ENCODE results near the gene PLA2G2D. TPM values are rescaled to one million over a fixed set of nuclear protein-coding genes. Genes with fewer than 3 reads are reported as not detected.

Gene PLA2G2D
- total RNA-seq, 1 experiment from 2014 or later: not detected

- H2BK12ac ChIP-seq (ENCODE audit: insufficient read length, low read depth, low read length): no peak overlapping the region
- no peak overlapping the region for H2AK5ac ChIP-seq (ENCODE audit: insufficient read length, low read length)
- H4K20me1 ChIP-seq (ENCODE audit: control insufficient read depth, insufficient read depth, insufficient read length): no peaks in the 10 kb centered on the region
- H3K27ac Mint-ChIP-seq: no peak overlapping the region
- H3K4me1 Mint-ChIP-seq: peaks cover 13 to 35% of the 10 kb centered on the region in 2 experiments
- H3K9me3 Mint-ChIP-seq: no peaks in the 10 kb centered on the region
- no peak overlapping the region for H4K5ac ChIP-seq (ENCODE audit: insufficient read length, low read depth, low read length)
- no peak overlapping the region; the same call in 1 of the 2 replicates for H3K14ac ChIP-seq (ENCODE audit: insufficient read depth, low read length)
- H4K8ac ChIP-seq (replicated peaks; ENCODE audit: insufficient read length, low read depth, low read length): no peak overlapping the region
- peak; percentile 89 for DNase-seq
- H3K79me1 ChIP-seq (ENCODE audit: insufficient read depth, low read depth, low read length, poor library complexity, severe bottlenecking): no peaks in the 10 kb centered on the region
- no peaks in the 10 kb centered on the region for H3K27me3 ChIP-seq (ENCODE audit: insufficient read depth, low read length)
- TF ChIP-seq CTCF (conservative IDR thresholded peaks at IDR 0.05): peak; percentile 94
- no CpG with 5 or more reads among the region's 29 CpGs for WGBS (ENCODE audit: extremely low coverage, insufficient read length, low lambda C conversion rate)
- no peak overlapping the region for H2BK120ac ChIP-seq (ENCODE audit: low read depth, low read length, poor library complexity, severe bottlenecking)
- H4K91ac ChIP-seq (ENCODE audit: insufficient read length, low read depth, low read length): no peak overlapping the region
- no peak overlapping the region for H3K9ac ChIP-seq (ENCODE audit: extremely low read depth, insufficient read length, low read length)
- no peak overlapping the region for H2AFZ ChIP-seq (ENCODE audit: low read length)
- no peaks in the 10 kb centered on the region for H3K79me2 ChIP-seq (ENCODE audit: insufficient read depth, low read length)
- no peak overlapping the region for H3K4ac ChIP-seq (ENCODE audit: low read depth, low read length)
- no peak overlapping the region for H3K56ac ChIP-seq (ENCODE audit: insufficient read length, low read depth, low read length)
- no peak overlapping the region for H3T11ph ChIP-seq (ENCODE audit: low read length)
- H3K23ac ChIP-seq (ENCODE audit: insufficient read length, low read depth, low read length): no peak overlapping the region
- H2BK20ac ChIP-seq (ENCODE audit: low read depth, low read length, poor library complexity, severe bottlenecking): no peak overlapping the region
- no peak overlapping the region for H3K27ac ChIP-seq (ENCODE audit: insufficient read length, low read depth, low read length)
- peaks cover 9% of the 10 kb centered on the region for H3K23me2 ChIP-seq (ENCODE audit: insufficient read length, low read depth, low read length, poor library complexity, severe bottlenecking)
- H3K9me3 ChIP-seq (ENCODE audit: control insufficient read depth, low read depth, low read length): no peaks in the 10 kb centered on the region
- no peaks in the 10 kb centered on the region for H3K36me3 Mint-ChIP-seq (ENCODE audit: insufficient read depth in 1 of 3, low read depth in 3 of 3)
- no peak overlapping the region for H2BK5ac ChIP-seq (ENCODE audit: insufficient read length, low read length)
- no peak overlapping the region for H2BK15ac ChIP-seq (ENCODE audit: low read depth, low read length)
- no peaks in the 10 kb centered on the region for H3K4me1 ChIP-seq (ENCODE audit: insufficient read depth, low read length)
- H3K18ac ChIP-seq (ENCODE audit: insufficient read length, low read depth, low read length): peak overlapping the region; percentile 27
- peak overlapping the region; percentile 51 to 64; a peak in 4 of 5 replicates for H3K4me3 Mint-ChIP-seq
- peak overlapping the region; percentile 49 for H3K4me2 ChIP-seq (ENCODE audit: insufficient read depth, insufficient read length, low read length)
- peaks cover 3% of the 10 kb centered on the region; the same call in 1 of the 2 replicates for H3K27me3 Mint-ChIP-seq (ENCODE audit: low read depth)
These were observed 32.7 kb upstream of the PLA2G2D start for GRCh38 chr1:20151906-20152598.

All from H9 (cell line).